HG02610 (cell line): Measurements from ENCODE around the gene CD276.

Source experiments
- ATAC-seq: cut with Tn5 transposase; IDR thresholded peaks from one replicate; pipeline ENCODE4 v1.9.1; 2021; ENCODE audit warnings: mild to moderate bottlenecking, moderate library complexity; ENCODE audit not compliant: unreplicated experiment

The CD276 gene

DNA sequence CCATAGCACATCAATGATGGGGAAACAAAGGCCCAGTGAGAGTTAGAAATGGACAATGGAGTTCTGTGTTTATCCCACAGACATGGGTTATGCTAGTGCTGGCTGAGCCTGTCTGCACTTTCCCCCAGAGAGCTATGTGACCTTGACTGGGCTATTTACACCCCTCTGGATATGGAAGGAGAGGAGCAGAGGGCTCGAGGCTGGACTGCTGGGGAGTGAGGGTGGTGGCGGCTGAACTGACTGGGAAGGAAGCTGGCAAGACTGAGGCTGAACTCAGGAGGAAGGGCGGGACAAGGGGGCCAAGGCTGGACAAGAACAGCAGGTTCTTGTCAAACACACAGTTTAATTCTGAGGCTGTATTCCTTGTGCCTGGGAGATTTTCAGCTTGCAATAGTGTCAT, 79.7 kb downstream of the CD276 start:
- ATAC-seq, result no peak
